Testis (tissue), 3 donors: Measurements from ENCODE around the gene DLX4. TPM values are rescaled to one million over a fixed set of nuclear protein-coding genes. Genes with fewer than 3 reads are reported as not detected.

Experiments used
- DNase-seq: peaks from one replicate; pipeline ENCODE4 v3.0.0-alpha.2; 2019
- H3K27ac ChIP-seq, 2 donors: fragments of 200-600 bp; sonication (generic); one replicate each; pipeline ENCODE4 v1.5.1; 2019
- H3K27me3 ChIP-seq: fragments of 200-600 bp; sonication (generic); one replicate; pipeline ENCODE4 v1.5.1; 2019
- H3K36me3 ChIP-seq: fragments of 200-600 bp; sonication (generic); one replicate; pipeline ENCODE4 v1.5.1; 2017; ENCODE audit warnings: low read depth; ENCODE audit errors: missing control alignments
- H3K4me1 ChIP-seq: fragments of 200-600 bp; sonication (generic); one replicate; pipeline ENCODE4 v1.5.1; 2019
- H3K4me3 ChIP-seq, 2 donors: fragments of 200-600 bp; sonication (generic); one replicate each; pipeline ENCODE4 v1.5.1; 2017 to 2019
- H3K9me3 ChIP-seq: fragments of 200-600 bp; sonication (generic); one replicate; pipeline ENCODE4 v1.5.1; 2017
- POLR2A ChIP-seq: fragments of 450-650 bp; IDR thresholded peaks from one replicate; pipeline ENCODE4 v1.6.1; 2017; ENCODE audit warnings: antibody characterized with exemption, mild to moderate bottlenecking, moderate library complexity
- WGBS, 2 donors: methylation state at CpG; one replicate each; pipeline ENCODE4 v1.1.5; 2018; 5-methylcytosine and 5-hydroxymethylcytosine counted together
- intact Hi-C: fragments of 100-400 bp; cut with DNase I; formaldehyde crosslinking; loops from one replicate; pipeline ENCODE4 v1.15.1; 2023; ENCODE audit warnings: low total_unique reads
- polyA plus RNA-seq: library from polyadenylated mRNA; stranded (reverse); fragments of 350-450 nt; fragmentation: Illumina TruSeq; extraction: RNeasy Lipid Tissue Mini Kit (QIAGEN cat#74804); gene quantifications from one replicate; pipeline ENCODE4 v1.2.3, GENCODE V29; 2014; ENCODE audit warnings: low read depth, low replicate concordance; ENCODE audit not compliant: insufficient read depth
- total RNA-seq, 2 donors: library from RNA; depleted of rRNA; stranded (reverse); fragments of >200 nt; gene quantifications; one replicate each; pipeline ENCODE4 v1.2.3, GENCODE V29; 2016
- TF ChIP-seq, protein P1 (sequence below), 3 experiments: fragments of 450-650 bp in 2 of 3; fragments of 200-600 bp in 1 of 3; sonication (generic) in 1 of 3; IDR thresholded peaks; one replicate each; pipeline ENCODE4 v1.5.1; 2016 to 2019; ENCODE audit warnings: antibody characterized with exemption in 3 of 3, mild to moderate bottlenecking in 2 of 3, moderate library complexity in 1 of 3

The DLX4 gene
- total and polyA plus RNA-seq, 3 donors from 2014 or later: 0.30 to 1.2 (median 0.37) TPM

- no peak for DNase-seq
- Histone ChIP-seq H3K27ac (no peak overlapping the region), H3K4me1 (peaks cover 32% of the 10 kb centered on the region), H3K27me3 (peaks cover 19% of the 10 kb centered on the region), H3K9me3 (no peaks in the 10 kb centered on the region), H3K36me3 (no peaks in the 10 kb centered on the region), H3K4me3 (peak overlapping the region; percentile 45 to 53)
- no peak for TF ChIP-seq POLR2A
- TF ChIP-seq, protein P1, sequence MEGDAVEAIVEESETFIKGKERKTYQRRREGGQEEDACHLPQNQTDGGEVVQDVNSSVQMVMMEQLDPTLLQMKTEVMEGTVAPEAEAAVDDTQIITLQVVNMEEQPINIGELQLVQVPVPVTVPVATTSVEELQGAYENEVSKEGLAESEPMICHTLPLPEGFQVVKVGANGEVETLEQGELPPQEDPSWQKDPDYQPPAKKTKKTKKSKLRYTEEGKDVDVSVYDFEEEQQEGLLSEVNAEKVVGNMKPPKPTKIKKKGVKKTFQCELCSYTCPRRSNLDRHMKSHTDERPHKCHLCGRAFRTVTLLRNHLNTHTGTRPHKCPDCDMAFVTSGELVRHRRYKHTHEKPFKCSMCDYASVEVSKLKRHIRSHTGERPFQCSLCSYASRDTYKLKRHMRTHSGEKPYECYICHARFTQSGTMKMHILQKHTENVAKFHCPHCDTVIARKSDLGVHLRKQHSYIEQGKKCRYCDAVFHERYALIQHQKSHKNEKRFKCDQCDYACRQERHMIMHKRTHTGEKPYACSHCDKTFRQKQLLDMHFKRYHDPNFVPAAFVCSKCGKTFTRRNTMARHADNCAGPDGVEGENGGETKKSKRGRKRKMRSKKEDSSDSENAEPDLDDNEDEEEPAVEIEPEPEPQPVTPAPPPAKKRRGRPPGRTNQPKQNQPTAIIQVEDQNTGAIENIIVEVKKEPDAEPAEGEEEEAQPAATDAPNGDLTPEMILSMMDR (IDR thresholded peaks at IDR 0.05): no peak
- 34 to 37% methylated on average over 9 to 10 of the region's 10 CpGs for WGBS, 2 donors
- intact Hi-C loops: no loop called here
These were observed 1.2 kb upstream of the DLX4 start for GRCh38 chr17:49967621-49968404.

DNA sequence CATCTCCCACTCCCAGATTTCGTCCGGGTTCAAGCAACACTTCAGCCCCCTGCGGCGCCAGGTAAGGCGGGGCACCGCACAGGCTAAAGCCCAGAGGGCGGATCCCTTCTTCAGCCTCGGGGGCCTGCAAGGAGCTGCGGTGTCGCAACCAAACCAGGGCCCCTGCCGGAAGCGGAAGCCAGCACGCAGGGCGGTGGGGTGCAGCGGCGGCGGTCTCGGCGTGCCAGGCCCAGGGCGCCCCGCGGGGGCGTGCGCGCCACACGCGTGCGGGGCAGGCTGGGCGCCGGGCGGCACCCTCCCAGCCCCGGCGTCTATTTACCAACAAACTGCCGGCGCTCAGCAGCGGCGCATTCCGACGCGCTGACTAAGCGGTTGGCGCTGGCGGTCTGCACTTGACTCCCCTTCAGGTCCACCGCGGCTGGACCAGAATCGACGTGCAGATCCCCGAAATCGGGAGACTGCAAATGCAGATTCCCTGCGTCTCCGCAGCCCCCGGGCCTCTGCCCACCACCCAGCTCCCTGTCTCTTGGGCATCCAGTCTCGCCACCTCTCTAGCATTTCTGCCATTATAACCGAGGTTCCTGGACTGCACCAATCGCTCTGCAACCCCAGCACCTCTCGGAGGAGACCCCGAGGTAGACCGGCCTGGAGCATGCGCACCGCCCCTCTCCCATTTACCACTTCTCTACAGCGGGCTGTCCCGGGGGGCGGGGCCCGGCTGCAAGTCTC is 421 bp upstream of the DLX4 start:
- peaks cover 32% of the 10 kb centered on the region for H3K4me1 ChIP-seq
- H3K9me3 ChIP-seq: no peaks in the 10 kb centered on the region
- no peaks in the 10 kb centered on the region for H3K36me3 ChIP-seq
- peak overlapping the region; percentile 45 to 53 for H3K4me3 ChIP-seq
- peak; percentile 69 for DNase-seq
- H3K27me3 ChIP-seq: peaks cover 19% of the 10 kb centered on the region
- no peak overlapping the region for H3K27ac ChIP-seq
- intact Hi-C loops: no loop called here
- no peak for TF ChIP-seq POLR2A
- TF ChIP-seq, protein P1 (IDR thresholded peaks at IDR 0.05): no peak
- 0 to 2% methylated on average over 13 to 32 of the region's 64 CpGs for WGBS, 2 donors

- DNase-seq: no peak
- peaks cover 23% of the 10 kb centered on the region for H3K4me1 ChIP-seq
- WGBS, 2 donors: 14 to 33% methylated on average over 9 to 18 of the region's 18 CpGs
- no peaks in the 10 kb centered on the region for H3K36me3 ChIP-seq
- TF ChIP-seq, protein P1 (IDR thresholded peaks at IDR 0.05): no peak
- TF ChIP-seq POLR2A: no peak
- no peaks in the 10 kb centered on the region for H3K9me3 ChIP-seq
- intact Hi-C loops: no loop called here
- H3K27me3 ChIP-seq: peaks cover 6% of the 10 kb centered on the region
- H3K27ac ChIP-seq: no peak overlapping the region
- no peak overlapping the region for H3K4me3 ChIP-seq
These were observed 902 bp downstream of the DLX4 start for GRCh38 chr17:49969795-49970389.

DNA sequence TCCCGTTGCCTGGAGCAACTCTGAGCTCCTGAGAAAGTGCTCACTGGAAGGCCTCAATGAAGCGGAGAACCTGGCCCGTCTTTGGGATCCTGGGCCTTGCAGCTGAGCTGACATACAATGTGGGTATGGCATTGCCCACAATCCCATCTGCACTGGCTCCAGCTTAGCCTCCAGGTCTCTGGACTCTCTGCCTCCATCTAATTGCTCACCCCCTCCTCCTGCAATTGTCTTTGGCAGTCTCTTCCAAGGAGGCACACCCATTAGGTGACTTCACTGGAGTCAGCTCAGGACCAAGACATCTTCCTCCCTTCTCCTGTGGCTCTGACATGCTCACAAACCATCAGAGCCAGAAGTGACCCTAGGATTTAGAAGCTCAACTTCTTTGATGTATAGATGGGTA is 1.5 kb downstream of the DLX4 start:
- H3K36me3 ChIP-seq: no peaks in the 10 kb centered on the region
- H3K4me3 ChIP-seq: no peak overlapping the region
- H3K4me1 ChIP-seq: peaks cover 21% of the 10 kb centered on the region
- H3K9me3 ChIP-seq: no peaks in the 10 kb centered on the region
- H3K27me3 ChIP-seq: peaks cover 5% of the 10 kb centered on the region
- no peak overlapping the region for H3K27ac ChIP-seq
- intact Hi-C loops: no loop called here
- DNase-seq: no peak
- 85 to 100% methylated on average over 2 to 3 of the region's 3 CpGs for WGBS, 2 donors
- TF ChIP-seq, protein P1 (IDR thresholded peaks at IDR 0.05): no peak
- TF ChIP-seq POLR2A: no peak
